SK-N-MC (cell line): Measurements from ENCODE around the gene EVL.
"Not testable (repeated sequence)": the region's sequence is repeated elsewhere in the genome, so short reads cannot be mapped to it uniquely, and the experiment has no call there.

Source experiments
- DNase-seq: peaks from one replicate; pipeline ENCODE4 v3.0.0-alpha.2; 2011; ENCODE audit warnings: low read depth, low spot score
- H3K27ac ChIP-seq: fragments of 200-600 bp; sonication (generic); 2 replicates; pipeline ENCODE4 v1.5.1; 2016; ENCODE audit warnings: mixed run types
- H3K36me3 ChIP-seq: fragments of 200-600 bp; sonication (generic); 2 replicates; pipeline ENCODE4 v1.6.1; 2017; ENCODE audit warnings: antibody characterized with exemption, low read length, mixed read lengths; ENCODE audit not compliant: insufficient read depth
- H3K4me3 ChIP-seq: fragments of 200-600 bp; sonication (generic); 2 replicates; pipeline ENCODE4 v1.5.1; 2016
- H3K9ac ChIP-seq: fragments of 200-600 bp; sonication (generic); 2 replicates; pipeline ENCODE4 v1.8.0; 2017; ENCODE audit warnings: mixed run types, mixed read lengths; ENCODE audit not compliant: insufficient read length
- H3K9me3 ChIP-seq: fragments of 200-600 bp; sonication (generic); 2 replicates; pipeline ENCODE4 v1.6.1; 2017; ENCODE audit warnings: low read depth, mild to moderate bottlenecking, antibody characterized with exemption, low read length, moderate library complexity, mixed read lengths
- EZH2 ChIP-seq: fragments of 200-600 bp; sonication (generic); IDR thresholded peaks from one replicate; pipeline ENCODE4 v1.6.1; 2017; ENCODE audit warnings: antibody characterized with exemption
- FOXP2 ChIP-seq: optimal IDR thresholded peaks from 2 replicates; pipeline ENCODE3; 2011; ENCODE audit warnings: mild to moderate bottlenecking, moderate library complexity; ENCODE audit not compliant: insufficient read depth; ENCODE audit errors: extremely low read length, control extremely low read depth
- POLR2AphosphoS5 ChIP-seq: IDR thresholded peaks from 2 replicates; pipeline ENCODE4 v1.6.1; 2012; ENCODE audit warnings: mild to moderate bottlenecking, low read depth, low read length, borderline replicate concordance

Gene EVL

DNA sequence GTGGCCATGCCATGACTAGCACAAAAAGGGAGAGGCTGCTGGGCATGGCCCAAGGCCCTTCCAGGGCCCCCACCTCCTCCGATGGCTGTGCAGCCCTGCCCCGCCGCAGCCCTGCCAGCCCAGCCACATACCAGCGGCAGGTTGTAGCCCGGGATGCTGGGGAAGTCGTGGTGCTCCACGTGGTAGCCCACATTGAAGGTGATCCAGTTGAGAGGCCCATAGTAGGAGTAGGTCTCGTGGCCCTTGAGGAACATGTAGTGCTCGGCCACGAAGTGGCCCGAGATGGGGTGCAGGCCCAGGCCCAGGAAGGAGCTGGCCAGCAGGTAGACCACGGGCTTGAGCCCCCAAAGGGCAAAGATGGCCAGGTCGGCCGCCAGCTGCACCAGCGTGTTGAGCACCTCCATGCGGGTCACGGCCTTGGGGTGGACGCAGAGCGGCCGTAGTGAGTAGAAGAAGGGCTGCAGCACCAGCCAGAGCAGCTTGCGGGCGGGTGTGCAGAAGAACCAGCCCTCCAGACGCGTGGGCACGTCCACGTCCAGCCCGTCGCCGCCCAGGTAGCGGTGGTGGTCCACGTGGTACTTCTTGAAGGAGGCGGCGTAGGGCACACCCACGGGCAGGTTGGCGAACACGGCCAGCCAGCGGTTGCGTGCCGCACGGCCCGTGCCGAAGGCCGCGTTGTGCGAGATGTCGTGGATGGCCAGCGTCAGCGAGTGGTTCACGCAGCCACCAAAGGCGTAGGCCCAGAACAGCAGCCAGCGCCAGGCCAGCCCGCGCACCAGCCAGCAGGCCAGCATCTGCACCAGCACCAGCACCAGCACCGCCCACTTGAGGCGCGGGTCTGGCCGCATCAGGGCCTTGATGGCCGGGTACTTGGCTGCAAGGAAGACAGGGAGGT is 83.9 kb downstream of the EVL start:
- H3K4me3 ChIP-seq: no peak overlapping the region
- no peak for TF ChIP-seq POLR2AphosphoS5
- H3K36me3 ChIP-seq: no peaks in the 10 kb centered on the region
- H3K9me3 ChIP-seq: no peaks in the 10 kb centered on the region
- no peak overlapping the region for H3K9ac ChIP-seq
- no peak for DNase-seq
- H3K27ac ChIP-seq: no peak overlapping the region

DNA sequence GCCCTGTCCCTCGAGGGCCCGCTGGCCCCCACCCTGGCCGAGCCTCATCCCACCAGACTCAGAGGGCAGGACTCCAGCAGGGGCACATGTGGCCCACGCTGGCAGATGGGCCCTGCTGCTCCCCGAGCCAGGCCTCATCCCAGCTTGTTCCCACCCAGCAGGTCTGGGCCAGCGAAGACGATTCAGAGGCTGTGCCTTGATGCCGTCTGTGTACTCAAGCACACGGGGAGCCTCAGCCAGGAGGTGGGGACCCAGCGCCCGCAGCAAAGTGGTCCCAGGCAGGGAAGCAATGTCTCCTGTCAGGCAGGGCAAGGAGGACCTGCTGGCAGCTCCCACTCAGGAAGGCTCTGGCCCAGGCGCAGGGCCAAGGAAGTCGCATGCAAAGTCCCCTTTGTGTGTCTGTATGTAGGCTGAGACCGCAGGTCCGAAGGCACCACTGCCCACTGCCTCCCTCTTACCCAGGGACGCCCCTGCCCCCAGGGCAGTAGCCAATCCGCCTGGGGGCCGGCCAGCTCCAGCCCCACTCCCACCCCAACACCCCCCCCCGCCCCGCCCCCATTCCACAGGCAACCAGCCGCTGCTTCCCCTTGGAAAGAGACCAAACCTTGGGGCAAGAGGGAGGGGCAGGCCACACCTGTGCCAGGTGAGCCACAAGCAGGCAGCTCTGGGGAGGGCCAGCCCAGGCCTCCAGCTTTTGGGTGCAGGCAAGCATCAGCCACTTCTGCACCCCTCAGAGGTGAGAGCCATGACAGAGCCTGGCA is 84.8 kb downstream of the EVL start:
- Histone ChIP-seq H3K36me3 (no peaks in the 10 kb centered on the region), H3K9ac (no peak overlapping the region), H3K27ac (no peak overlapping the region), H3K9me3 (no peaks in the 10 kb centered on the region), H3K4me3 (no peak overlapping the region)
- no peak for DNase-seq
- TF ChIP-seq EZH2: no peak

DNA sequence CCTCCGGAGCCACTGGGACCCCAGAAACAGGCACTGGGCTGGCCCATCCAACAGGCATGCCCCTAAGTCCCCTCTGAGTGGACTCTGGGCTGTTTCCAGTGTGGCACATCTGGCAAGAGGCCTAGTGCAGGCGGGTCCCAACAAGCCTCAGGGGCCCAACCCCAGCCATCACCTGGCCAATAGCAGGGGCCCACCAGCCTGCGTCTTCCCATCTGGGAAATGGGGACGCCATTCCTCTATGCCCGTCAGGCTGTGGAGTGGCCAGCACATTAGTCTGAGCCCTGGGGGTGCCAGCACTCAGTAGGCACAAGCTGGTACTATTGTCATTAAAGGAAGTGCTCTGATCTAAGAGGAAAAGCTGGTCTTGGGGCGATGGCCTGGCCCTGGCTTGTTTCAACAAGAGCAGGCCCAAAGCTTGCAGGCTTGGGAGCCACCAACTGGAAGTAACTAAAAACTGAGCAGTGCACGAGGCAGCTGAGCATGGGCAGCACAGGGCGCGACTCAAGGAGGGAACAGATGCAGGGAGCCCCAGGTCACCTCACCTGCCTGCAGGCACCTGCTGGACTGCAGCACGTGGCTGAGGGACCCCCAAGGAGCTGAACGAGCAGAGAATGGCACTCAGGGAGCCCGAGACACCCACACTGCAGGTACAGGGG is 85.8 kb downstream of the EVL start:
- no peak for TF ChIP-seq POLR2AphosphoS5
- Histone ChIP-seq H3K27ac (no peak overlapping the region), H3K9ac (no peak overlapping the region), H3K9me3 (no peaks in the 10 kb centered on the region), H3K36me3 (no peaks in the 10 kb centered on the region), H3K4me3 (no peak overlapping the region)
- no peak for DNase-seq

DNA sequence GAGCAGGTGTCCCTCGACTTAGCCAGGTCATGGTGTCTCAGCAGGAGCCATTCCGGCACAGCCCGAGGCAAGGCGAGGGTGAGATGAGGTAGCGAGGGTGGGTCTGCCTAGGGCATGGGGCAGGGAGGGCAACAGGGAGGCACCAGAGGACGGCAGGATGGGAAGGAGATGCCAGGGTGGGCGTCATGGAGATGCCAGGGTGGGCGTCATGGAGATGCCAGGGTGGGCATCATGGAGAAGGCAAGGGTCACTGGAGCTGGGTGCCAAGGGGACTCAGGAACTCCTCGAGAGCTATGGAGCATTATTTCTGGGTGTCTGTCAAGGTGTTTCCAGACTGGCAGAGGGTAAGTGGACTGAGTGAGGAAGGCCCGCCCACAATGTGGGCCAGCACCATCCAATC is 86.9 kb downstream of the EVL start:
- no peak for DNase-seq
- Histone ChIP-seq H3K36me3 (no peaks in the 10 kb centered on the region), H3K27ac (no peak overlapping the region), H3K9ac (no peak overlapping the region), H3K9me3 (no peaks in the 10 kb centered on the region), H3K4me3 (no peak overlapping the region)
- no peak for TF ChIP-seq FOXP2
- no peak for TF ChIP-seq EZH2
- TF ChIP-seq POLR2AphosphoS5: no peak

DNA sequence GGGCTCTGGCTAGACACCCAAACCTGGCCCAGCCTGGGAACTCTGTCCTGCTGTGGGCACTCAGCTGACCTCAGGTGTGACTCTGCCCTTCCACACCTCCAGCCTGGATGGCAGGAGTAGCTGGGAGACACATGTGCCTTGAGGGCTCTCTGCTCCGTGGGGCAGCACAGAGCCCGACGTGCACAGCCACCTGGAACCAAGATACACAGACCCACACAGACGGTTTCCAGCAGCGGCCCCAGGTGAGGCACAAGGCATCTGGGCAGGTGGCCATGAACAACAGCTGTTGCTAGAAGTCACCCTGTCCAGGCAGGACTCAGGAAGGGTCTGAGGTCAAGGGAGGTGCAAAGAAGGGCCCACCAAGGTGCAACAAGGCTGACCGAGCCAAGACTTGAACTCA is 88.3 kb downstream of the EVL start:
- Histone ChIP-seq H3K9ac (no peak overlapping the region), H3K9me3 (no peaks in the 10 kb centered on the region), H3K27ac (no peak overlapping the region), H3K36me3 (no peaks in the 10 kb centered on the region), H3K4me3 (no peak overlapping the region)
- DNase-seq: no peak
- no peak for TF ChIP-seq POLR2AphosphoS5
- TF ChIP-seq FOXP2: no peak
- TF ChIP-seq EZH2: no peak

DNA sequence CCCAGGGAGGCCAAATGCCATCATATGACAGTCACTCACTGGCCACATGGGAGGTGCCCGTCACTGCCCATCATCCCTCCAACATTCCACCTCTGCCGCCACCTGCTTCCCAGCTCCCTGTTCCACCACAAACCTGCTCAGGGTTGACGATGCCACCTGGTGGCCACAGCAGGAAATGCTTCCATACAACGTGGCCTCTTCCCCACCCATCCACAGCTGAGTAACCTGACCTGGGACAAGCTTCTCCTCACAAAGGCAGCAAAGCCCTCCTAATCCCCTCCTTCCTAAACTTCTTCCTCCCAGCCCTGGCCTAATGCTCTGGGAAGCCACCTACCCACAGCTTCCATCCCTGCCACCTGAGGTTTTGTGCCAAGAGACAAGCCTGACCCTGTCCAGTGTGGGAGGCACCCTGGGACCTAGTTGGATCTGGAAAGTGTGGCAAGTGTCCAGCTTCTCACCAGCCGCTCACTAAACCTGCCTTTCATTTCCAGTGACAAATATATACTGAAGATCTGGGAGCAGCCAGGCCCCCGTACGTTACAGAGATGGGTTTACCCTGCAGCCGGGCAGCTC is 89.9 kb downstream of the EVL start:
- Histone ChIP-seq H3K36me3 (no peaks in the 10 kb centered on the region), H3K9ac (no peak overlapping the region), H3K9me3 (no peaks in the 10 kb centered on the region), H3K4me3 (no peak overlapping the region), H3K27ac (no peak overlapping the region)
- no peak for TF ChIP-seq EZH2
- no peak for TF ChIP-seq FOXP2
- DNase-seq: no peak

DNA sequence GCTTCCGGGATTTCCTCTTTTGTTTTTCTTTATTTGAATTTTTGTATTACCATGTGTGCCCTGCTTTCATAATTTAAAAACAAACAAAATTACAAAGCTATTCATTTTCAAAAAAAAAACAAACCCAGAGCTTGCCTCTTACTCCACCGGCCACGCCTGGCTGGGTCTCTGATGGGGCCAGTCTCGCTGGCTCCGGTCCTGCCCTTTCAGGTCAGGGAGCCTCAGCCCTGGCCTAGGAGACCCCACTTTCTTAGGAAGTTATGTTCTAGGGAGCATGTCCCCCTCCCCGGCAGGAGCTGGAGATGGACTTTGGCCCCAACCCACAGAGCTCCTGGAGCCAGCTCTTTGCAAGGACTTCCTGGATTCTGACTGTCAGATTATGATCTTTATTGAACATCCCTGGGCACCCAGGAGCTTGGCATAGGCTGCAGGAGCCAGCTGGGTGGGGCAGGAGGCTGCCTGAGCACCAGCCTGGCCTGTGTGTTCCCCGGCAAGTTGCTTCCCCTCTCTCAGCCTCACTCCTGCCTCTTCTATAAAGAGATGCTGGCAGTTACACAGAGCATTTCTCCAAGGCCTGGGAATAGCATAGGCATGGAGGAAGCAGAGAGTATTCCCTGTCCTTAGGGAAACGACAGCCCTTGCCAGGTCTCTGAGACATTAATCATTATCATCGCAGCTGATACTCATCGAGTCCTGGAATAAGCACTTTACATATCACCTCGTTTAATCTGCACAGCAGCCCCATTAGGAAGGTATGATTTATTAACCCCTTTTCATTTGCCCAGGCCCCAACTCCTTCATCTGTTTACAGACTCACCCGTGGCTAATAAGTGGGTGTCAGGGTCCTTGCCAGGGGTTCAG is 90.8 kb downstream of the EVL start:
- no peak overlapping the region for H3K4me3 ChIP-seq
- no peak for DNase-seq
- no peaks in the 10 kb centered on the region for H3K36me3 ChIP-seq
- H3K9me3 ChIP-seq: no peaks in the 10 kb centered on the region
- no peak overlapping the region for H3K27ac ChIP-seq
- no peak overlapping the region for H3K9ac ChIP-seq
- TF ChIP-seq FOXP2: no peak
- TF ChIP-seq POLR2AphosphoS5: no peak
- no peak for TF ChIP-seq EZH2

DNA sequence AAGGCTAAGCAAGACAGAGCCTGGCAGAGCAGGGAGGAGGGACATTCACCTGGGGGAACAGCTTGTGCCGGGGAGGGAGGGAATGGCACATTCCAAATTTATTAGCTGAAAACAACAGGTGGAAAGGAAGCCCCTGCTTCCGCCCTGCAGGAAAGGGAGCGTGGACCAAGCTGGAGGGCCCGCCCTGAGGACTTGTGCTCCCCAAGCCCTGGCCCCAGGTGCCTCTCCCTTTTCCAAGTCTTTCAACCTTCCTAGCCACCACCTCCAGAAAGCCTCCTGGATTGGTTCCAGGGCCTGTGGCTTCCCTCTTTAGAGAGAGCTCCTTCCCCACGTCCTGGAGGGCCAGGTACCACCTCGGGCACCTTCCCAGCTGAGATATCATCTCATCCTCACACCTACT is 91.6 kb downstream of the EVL start:
- Histone ChIP-seq H3K27ac (no peak overlapping the region), H3K36me3 (no peaks in the 10 kb centered on the region), H3K4me3 (no peak overlapping the region), H3K9ac (no peak overlapping the region), H3K9me3 (no peaks in the 10 kb centered on the region)
- DNase-seq: no peak
- TF ChIP-seq POLR2AphosphoS5: no peak
- TF ChIP-seq EZH2: no peak
- no peak for TF ChIP-seq FOXP2

DNA sequence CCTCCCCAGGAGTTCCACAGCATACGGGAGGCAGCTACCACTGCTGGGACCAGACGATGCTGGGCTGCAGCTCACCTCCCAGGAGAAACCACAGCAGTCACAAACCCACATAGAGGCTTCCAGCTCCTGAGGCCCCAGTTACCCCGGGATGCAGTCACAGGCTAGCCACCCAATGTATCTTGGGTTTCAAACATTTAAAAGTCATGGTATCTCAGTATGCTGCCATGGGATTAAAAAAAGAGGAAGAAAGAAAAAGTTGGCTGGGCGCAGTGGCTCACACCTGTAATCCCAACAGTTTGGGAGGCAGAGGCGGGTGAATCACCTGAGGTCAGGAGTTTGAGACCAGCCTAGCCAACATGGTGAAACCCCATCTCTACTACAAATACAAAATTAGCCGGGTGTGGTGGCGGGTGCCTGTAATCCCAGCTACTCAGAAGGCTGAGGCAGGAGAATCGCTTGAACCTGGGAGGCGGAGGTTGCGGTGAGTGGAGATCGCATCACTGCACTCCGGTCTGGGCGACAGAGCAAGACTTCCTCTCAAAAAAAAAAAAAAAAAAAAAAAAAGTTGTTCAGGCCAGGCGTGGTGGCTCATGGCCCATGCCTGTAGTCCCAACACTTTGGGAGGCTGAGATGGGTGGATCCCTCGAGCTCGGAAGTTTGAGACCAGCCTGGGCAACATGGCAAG is 92.5 kb downstream of the EVL start:
- not testable (repeated sequence) for H3K9ac ChIP-seq, DNase-seq, H3K4me3 ChIP-seq, H3K27ac ChIP-seq, H3K36me3 ChIP-seq, H3K9me3 ChIP-seq
